B cell (primary cell): Measurements from ENCODE around the gene NUMA1. TPM values are rescaled to one million over a fixed set of nuclear protein-coding genes. Genes with fewer than 3 reads are reported as not detected.

Experiments
- ATAC-seq: fragments of 200-7000 bp; cut with Tn5 transposase; one replicate; pipeline ENCODE4 v1.10.0; 2021; ENCODE audit warnings: low read depth, mild to moderate bottlenecking, moderate number of reproducible peaks, moderate library complexity
- CTCF ChIA-PET: fragments of 350-600 bp; sonication (Branson Sonifier 250); formaldehyde crosslinking; loops from one replicate; lab custom pipeline; 2021; ENCODE audit warnings: antibody characterized with exemption, inconsistent platforms; lab: Charles Lee
- POLR2A ChIA-PET: fragments of 350-600 bp; sonication (Branson Sonifier 250); formaldehyde crosslinking; loops from one replicate; lab custom pipeline; 2021; ENCODE audit warnings: antibody characterized with exemption; lab: Charles Lee
- DNase-seq: peaks from one replicate; pipeline ENCODE4 v3.0.0; 2013
- H2AFZ ChIP-seq: 2 replicates; pipeline ENCODE4 v1.6.1; 2012; ENCODE audit warnings: mild to moderate bottlenecking, low read depth, low read length; ENCODE audit not compliant: insufficient read depth, poor library complexity, severe bottlenecking
- H3K27ac ChIP-seq, 2 donors: 1 replicate in 1 of 2; 2 replicates in 1 of 2; pipeline ENCODE4 v1.5.1; 2012 to 2013; ENCODE audit warnings: low read length in 2 of 2, mild to moderate bottlenecking in 2 of 2, moderate library complexity in 1 of 2
- H3K27me3 ChIP-seq, 4 experiments: fragments of 200-600 bp in 1 of 4; sonication (generic) in 1 of 4; replicated peaks in 1 of 4; 1 replicate in 2 of 4; 2 replicates in 2 of 4; pipeline versions ENCODE4 v1.6.1 to v1.7.0; 2013 to 2016; ENCODE audit warnings: low read length in 3 of 4, mild to moderate bottlenecking in 2 of 4, mixed read lengths in 1 of 4, moderate library complexity in 1 of 4; ENCODE audit not compliant: insufficient read depth in 4 of 4, control insufficient read depth in 3 of 4; ENCODE audit errors: control extremely low read depth in 1 of 4
- H3K36me3 ChIP-seq, 2 experiments: replicated peaks in 1 of 2; 1 replicate in 1 of 2; 2 replicates in 1 of 2; pipeline versions ENCODE4 v1.6.1 to v1.7.1; 2013; ENCODE audit warnings: low read length in 1 of 2; ENCODE audit not compliant: insufficient read depth in 2 of 2, control insufficient read depth in 1 of 2; ENCODE audit errors: control extremely low read depth in 1 of 2, extremely low read depth in 1 of 2
- H3K4me1 ChIP-seq, 2 donors: fragments of 200-600 bp in 1 of 2; sonication (generic) in 1 of 2; 1 replicate in 1 of 2; 2 replicates in 1 of 2; pipeline versions ENCODE4 v1.5.1 to v1.6.1; 2013 to 2017; ENCODE audit warnings: low read length in 2 of 2; ENCODE audit not compliant: control insufficient read depth in 2 of 2, insufficient read depth in 2 of 2
- H3K4me2 ChIP-seq: replicated peaks from 2 replicates; pipeline ENCODE3; 2012; ENCODE audit warnings: mild to moderate bottlenecking, low read depth, low read length; ENCODE audit not compliant: poor library complexity, severe bottlenecking
- H3K4me3 ChIP-seq, 5 experiments: fragments of 200-600 bp in 1 of 5; sonication (generic) in 1 of 5; 1 replicate in 3 of 5; 2 replicates in 2 of 5; pipeline versions ENCODE4 v1.5.1 to v1.7.0; 2011 to 2016; ENCODE audit warnings: low read length in 4 of 5, mild to moderate bottlenecking in 4 of 5, low read depth in 2 of 5, control low read depth in 1 of 5, moderate library complexity in 1 of 5; ENCODE audit not compliant: insufficient read depth in 1 of 5; ENCODE audit errors: control extremely low read depth in 1 of 5, extremely low read depth in 1 of 5
- H3K79me2 ChIP-seq: fragments of 200-600 bp; sonication (generic); one replicate; pipeline ENCODE4 v1.6.0; 2016; ENCODE audit warnings: low read length; ENCODE audit not compliant: control insufficient read depth, insufficient read depth
- H3K9ac ChIP-seq: fragments of 200-600 bp; sonication (generic); 2 replicates; pipeline ENCODE4 v1.6.1; 2017; ENCODE audit warnings: mild to moderate bottlenecking, low read length, moderate library complexity
- H3K9me3 ChIP-seq, 3 donors: one replicate each; pipeline versions ENCODE4 v1.6.1 to v1.7.1; 2013; ENCODE audit warnings: low read length in 2 of 3; ENCODE audit not compliant: control insufficient read depth in 2 of 3, insufficient read depth in 1 of 3; ENCODE audit errors: control extremely low read depth in 1 of 3
- H4K20me1 ChIP-seq: 2 replicates; pipeline ENCODE4 v1.6.0; 2012; ENCODE audit warnings: mild to moderate bottlenecking, low read length; ENCODE audit not compliant: insufficient read depth, control insufficient read depth, poor library complexity, severe bottlenecking
- H3K27ac Mint-ChIP-seq: one replicate; pipeline ENCODE4 v1.8.0; 2021; ENCODE audit warnings: mixed read lengths
- H3K27me3 Mint-ChIP-seq: one replicate; pipeline ENCODE4 v1.8.0; 2021; ENCODE audit warnings: mixed read lengths
- H3K4me1 Mint-ChIP-seq: one replicate; pipeline ENCODE4 v1.8.0; 2021; ENCODE audit warnings: mixed read lengths
- H3K4me3 Mint-ChIP-seq: one replicate; pipeline ENCODE4 v1.8.0; 2021; ENCODE audit warnings: mixed read lengths
- H3K9me3 Mint-ChIP-seq: one replicate; pipeline ENCODE4 v1.8.0; 2022; ENCODE audit warnings: mixed read lengths; ENCODE audit not compliant: insufficient read depth
- CTCF ChIP-seq: fragments of 200-600 bp; IDR thresholded peaks from one replicate; pipeline ENCODE4 v1.8.0; 2022; ENCODE audit warnings: antibody characterized with exemption, mild to moderate bottlenecking
- EZH2 ChIP-seq: IDR thresholded peaks from 2 replicates; pipeline ENCODE4 v1.6.1; 2012; ENCODE audit warnings: borderline replicate concordance, low read depth, mild to moderate bottlenecking, moderate library complexity, low read length; ENCODE audit not compliant: insufficient read depth, poor library complexity, severe bottlenecking
- WGBS: methylation state at CpG from one replicate; pipeline ENCODE4 v1.1.5; 2013; ENCODE audit warnings: missing lambda C conversion rate; ENCODE audit not compliant: insufficient coverage; 5-methylcytosine and 5-hydroxymethylcytosine counted together
- intact Hi-C: fragments of 100-400 bp; cut with micrococcal nuclease; formaldehyde crosslinking; loops from one replicate; pipeline ENCODE4 v1.10.0; 2022
- polyA plus RNA-seq: library from polyadenylated mRNA; depleted of rRNA; stranded (reverse); fragments of >200 nt; gene quantifications from 2 replicates; pipeline ENCODE4 v1.2.3, GENCODE V29; 2012
- total RNA-seq, 2 donors: library from RNA; stranded (reverse); fragments of 120-200 nt in 1 of 2; gene quantifications; 1 replicate in 1 of 2; 2 replicates in 1 of 2; pipeline versions ENCODE4 v1.2.3 to v1.2.4, GENCODE V29; 2013 to 2022

Gene NUMA1
- total and polyA plus RNA-seq, 2 donors (not counting 1 experiment from before 2014, with no cell fraction given) = 186 to 300 TPM

- no peak overlapping the region for H3K27ac ChIP-seq
- intact Hi-C loops = no loop called here
- ChIA-PET CTCF (interaction anchor here (1.3 to 1.4 kb wide), 4 partner anchors 16 to 43 kb away, joined by 3 to 5 read pairs (median 4); no protein-coding TSS in a partner anchor), POLR2A (no interaction called here)
- no peaks in the 10 kb centered on the region for H3K4me1 Mint-ChIP-seq
- H3K4me1 ChIP-seq = no peaks in the 10 kb centered on the region
- H4K20me1 ChIP-seq = peaks cover 50% of the 10 kb centered on the region
- no peak overlapping the region for H3K4me3 Mint-ChIP-seq
- TF ChIP-seq CTCF = no peak
- no peak for TF ChIP-seq EZH2
- no peak overlapping the region for H3K4me3 ChIP-seq
- H3K9ac ChIP-seq = no peak overlapping the region
- H3K79me2 ChIP-seq = peaks cover 4% of the 10 kb centered on the region
- no peaks in the 10 kb centered on the region for H3K27me3 Mint-ChIP-seq
- ATAC-seq (no peak), DNase-seq (no peak)
- H2AFZ ChIP-seq = no peak overlapping the region
- no peaks in the 10 kb centered on the region for H3K27me3 ChIP-seq
- H3K36me3 ChIP-seq = peaks cover 3 to 99% of the 10 kb centered on the region in 2 experiments
- no peak overlapping the region for H3K4me2 ChIP-seq
- H3K9me3 ChIP-seq = no peaks in the 10 kb centered on the region
- 97% methylated on average over 6 of the region's 7 CpGs for WGBS
- H3K9me3 Mint-ChIP-seq = no peaks in the 10 kb centered on the region
- no peak overlapping the region for H3K27ac Mint-ChIP-seq
Observed at GRCh38 chr11:72008728-72009127, 71.6 kb downstream of the NUMA1 start.

GRCh38 chr11:72007587-72007986, 72.8 kb downstream of the NUMA1 start:
- Histone ChIP-seq H3K27ac (no peak overlapping the region), H3K9ac (no peak overlapping the region), H3K36me3 (peaks cover 2 to 98% of the 10 kb centered on the region in 2 experiments), H3K4me2 (no peak overlapping the region), H3K4me1 (no peaks in the 10 kb centered on the region), H3K9me3 (no peaks in the 10 kb centered on the region), H3K4me3 (no peak overlapping the region), H4K20me1 (peaks cover 39% of the 10 kb centered on the region), H3K79me2 (peaks cover 4% of the 10 kb centered on the region), H3K27me3 (no peaks in the 10 kb centered on the region), H2AFZ (no peak overlapping the region)
- ATAC-seq (no peak), DNase-seq (no peak)
- H3K27ac Mint-ChIP-seq = peak overlapping the region; percentile 61
- H3K27me3 Mint-ChIP-seq = no peaks in the 10 kb centered on the region
- H3K4me3 Mint-ChIP-seq = no peak overlapping the region
- 89% methylated on average over 5 of the region's 5 CpGs for WGBS
- no peaks in the 10 kb centered on the region for H3K9me3 Mint-ChIP-seq
- intact Hi-C loops = no loop called here
- no peak for TF ChIP-seq EZH2
- no peak for TF ChIP-seq CTCF
- ChIA-PET CTCF (interaction anchor here (0.6 to 1.4 kb wide), 4 partner anchors 9 to 138 kb away, joined by 3 to 5 read pairs (median 3); partner anchors contain the start of gene IL18BP), POLR2A (no interaction called here)
- no peaks in the 10 kb centered on the region for H3K4me1 Mint-ChIP-seq
